ENCODE measurements around the gene GRIN2C.

Gene GRIN2C

DNA sequence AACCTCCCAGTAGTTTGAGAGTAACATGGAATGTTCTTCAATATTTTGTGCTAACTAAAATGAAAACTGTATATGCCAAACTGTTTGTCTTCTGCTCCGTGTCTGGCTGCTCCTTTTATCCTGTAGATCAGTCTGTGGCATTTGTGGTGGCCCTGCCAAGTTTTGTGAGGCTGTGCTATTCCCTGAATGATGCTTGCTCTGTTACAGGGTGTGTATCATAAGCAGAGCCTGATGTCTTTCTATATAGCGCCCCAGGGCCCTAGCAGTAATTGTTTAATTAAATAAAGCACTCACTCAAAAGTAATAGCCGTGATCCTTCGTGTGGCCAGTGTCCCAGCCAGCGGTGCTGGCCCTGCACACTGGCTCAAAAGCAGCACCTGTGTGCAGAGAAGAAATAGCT lies 55.7 kb downstream of the GRIN2C start:
- H2AFZ ChIP-seq (ENCODE audit: low read length): no peak overlapping the region
- no peak overlapping the region for H3K27ac ChIP-seq (ENCODE audit: low read length)
- no peak overlapping the region for H3K4me3 ChIP-seq (ENCODE audit: low read length)
- H3K27me3 ChIP-seq (replicated peaks; ENCODE audit: insufficient read depth, low read length): no peaks in the 10 kb centered on the region
- no peaks in the 10 kb centered on the region for H3K36me3 ChIP-seq (replicated peaks; ENCODE audit: insufficient read depth, low read length)
- no peaks in the 10 kb centered on the region for H3K9me3 ChIP-seq (replicated peaks; ENCODE audit: insufficient read depth, low read length)
- TF ChIP-seq, protein P1, sequence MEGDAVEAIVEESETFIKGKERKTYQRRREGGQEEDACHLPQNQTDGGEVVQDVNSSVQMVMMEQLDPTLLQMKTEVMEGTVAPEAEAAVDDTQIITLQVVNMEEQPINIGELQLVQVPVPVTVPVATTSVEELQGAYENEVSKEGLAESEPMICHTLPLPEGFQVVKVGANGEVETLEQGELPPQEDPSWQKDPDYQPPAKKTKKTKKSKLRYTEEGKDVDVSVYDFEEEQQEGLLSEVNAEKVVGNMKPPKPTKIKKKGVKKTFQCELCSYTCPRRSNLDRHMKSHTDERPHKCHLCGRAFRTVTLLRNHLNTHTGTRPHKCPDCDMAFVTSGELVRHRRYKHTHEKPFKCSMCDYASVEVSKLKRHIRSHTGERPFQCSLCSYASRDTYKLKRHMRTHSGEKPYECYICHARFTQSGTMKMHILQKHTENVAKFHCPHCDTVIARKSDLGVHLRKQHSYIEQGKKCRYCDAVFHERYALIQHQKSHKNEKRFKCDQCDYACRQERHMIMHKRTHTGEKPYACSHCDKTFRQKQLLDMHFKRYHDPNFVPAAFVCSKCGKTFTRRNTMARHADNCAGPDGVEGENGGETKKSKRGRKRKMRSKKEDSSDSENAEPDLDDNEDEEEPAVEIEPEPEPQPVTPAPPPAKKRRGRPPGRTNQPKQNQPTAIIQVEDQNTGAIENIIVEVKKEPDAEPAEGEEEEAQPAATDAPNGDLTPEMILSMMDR (IDR thresholded peaks at IDR 0.05; ENCODE audit: low read length): no peak
- TF ChIP-seq EZH2phosphoT487 (IDR thresholded peaks at IDR 0.05; ENCODE audit: low read length) (no peak), EZH2 (optimal IDR thresholded peaks at IDR 0.05; ENCODE audit: low read depth, low read length) (no peak)
- H3K4me2 ChIP-seq (ENCODE audit: low read depth, low read length): no peak overlapping the region
- no peaks in the 10 kb centered on the region for H3K4me1 ChIP-seq (ENCODE audit: low read length)
- H3F3A ChIP-seq (ENCODE audit: insufficient read depth, low read length): no peaks in the 10 kb centered on the region
- no peak for DNase-seq
- H3K9ac ChIP-seq (ENCODE audit: low read length): no peak overlapping the region
- H3K79me2 ChIP-seq (ENCODE audit: low read length): no peaks in the 10 kb centered on the region
- no peaks in the 10 kb centered on the region for H3K9me2 ChIP-seq (replicated peaks; ENCODE audit: insufficient read depth, low read length)
- no peaks in the 10 kb centered on the region for H4K20me1 ChIP-seq (ENCODE audit: insufficient read depth, low read length)

DNA sequence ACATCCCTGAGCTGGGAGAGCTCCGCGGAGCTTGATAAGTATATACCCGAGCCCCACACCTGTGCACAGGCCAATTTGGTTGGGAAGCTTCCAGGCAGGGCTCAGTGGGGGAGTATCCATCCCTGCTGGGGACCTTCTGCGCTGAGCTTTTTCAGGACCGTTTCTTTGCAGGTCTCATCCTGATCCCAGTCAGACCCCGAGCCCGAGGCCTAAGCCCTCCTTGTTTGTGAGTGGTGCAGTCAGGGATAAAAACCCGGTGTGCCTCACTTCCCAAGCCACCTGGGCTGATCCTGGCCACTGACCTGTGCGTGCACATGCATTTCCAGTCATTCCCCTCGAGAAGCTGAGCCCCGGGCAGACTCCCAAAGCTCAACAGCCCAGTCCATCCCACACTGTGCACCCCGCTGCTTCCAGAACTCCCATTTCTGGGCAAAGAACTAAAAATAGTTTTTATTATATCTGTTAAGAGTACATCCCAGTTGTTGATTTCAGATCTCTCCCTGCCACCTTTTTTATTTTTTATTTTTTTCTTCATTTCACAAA lies 56.2 kb downstream of the GRIN2C start:
- TF ChIP-seq, protein P1 (IDR thresholded peaks at IDR 0.05; ENCODE audit: low read length): no peak
- TF ChIP-seq EZH2 (optimal IDR thresholded peaks at IDR 0.05; ENCODE audit: low read depth, low read length) (no peak), EZH2phosphoT487 (IDR thresholded peaks at IDR 0.05; ENCODE audit: low read length) (no peak)
- no peaks in the 10 kb centered on the region for H3K4me1 ChIP-seq (ENCODE audit: low read length)
- no peak overlapping the region for H3K4me3 ChIP-seq (ENCODE audit: low read length)
- H3K79me2 ChIP-seq (ENCODE audit: low read length): no peaks in the 10 kb centered on the region
- H3K4me2 ChIP-seq (ENCODE audit: low read depth, low read length): no peak overlapping the region
- no peaks in the 10 kb centered on the region for H3K36me3 ChIP-seq (replicated peaks; ENCODE audit: insufficient read depth, low read length)
- no peak overlapping the region for H2AFZ ChIP-seq (ENCODE audit: low read length)
- H3K27me3 ChIP-seq (replicated peaks; ENCODE audit: insufficient read depth, low read length): no peaks in the 10 kb centered on the region
- H3K9me3 ChIP-seq (replicated peaks; ENCODE audit: insufficient read depth, low read length): no peaks in the 10 kb centered on the region
- H3K9me2 ChIP-seq (replicated peaks; ENCODE audit: insufficient read depth, low read length): no peaks in the 10 kb centered on the region
- H3K9ac ChIP-seq (ENCODE audit: low read length): no peak overlapping the region
- no peaks in the 10 kb centered on the region for H4K20me1 ChIP-seq (ENCODE audit: insufficient read depth, low read length)
- no peak for DNase-seq
- H3F3A ChIP-seq (ENCODE audit: insufficient read depth, low read length): no peaks in the 10 kb centered on the region
- H3K27ac ChIP-seq (ENCODE audit: low read length): no peak overlapping the region

DNA sequence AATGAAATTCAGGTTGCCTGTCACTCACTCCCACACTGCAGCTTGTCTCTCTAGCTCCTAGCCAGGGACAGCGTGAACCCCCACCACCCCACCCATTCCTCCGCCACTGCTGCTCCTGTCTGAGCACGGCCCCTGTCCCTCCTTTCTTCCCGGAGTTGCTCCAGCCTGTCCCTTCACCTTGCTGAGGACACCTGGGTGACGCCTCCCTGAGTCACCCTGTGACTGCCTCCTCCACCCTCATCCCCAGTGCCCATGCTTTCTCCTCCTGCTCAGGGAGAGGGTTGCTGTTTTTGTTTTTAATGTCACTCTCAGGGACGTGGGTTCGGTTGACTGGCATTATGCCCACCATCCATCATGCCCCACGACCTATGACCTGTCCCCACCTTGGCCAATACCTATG lies 57.8 kb downstream of the GRIN2C start:
- DNase-seq: no peak
- TF ChIP-seq, protein P1 (IDR thresholded peaks at IDR 0.05; ENCODE audit: low read length): no peak
- TF ChIP-seq EZH2phosphoT487 (IDR thresholded peaks at IDR 0.05; ENCODE audit: low read length): no peak
- Histone ChIP-seq H3K9me3 (replicated peaks; ENCODE audit: insufficient read depth, low read length) (no peaks in the 10 kb centered on the region), H3K4me3 (ENCODE audit: low read length) (no peak overlapping the region), H3K27me3 (replicated peaks; ENCODE audit: insufficient read depth, low read length) (no peaks in the 10 kb centered on the region), H3F3A (ENCODE audit: insufficient read depth, low read length) (no peaks in the 10 kb centered on the region), H4K20me1 (ENCODE audit: insufficient read depth, low read length) (no peaks in the 10 kb centered on the region), H3K9ac (ENCODE audit: low read length) (no peak overlapping the region), H3K4me2 (ENCODE audit: low read depth, low read length) (no peak overlapping the region), H3K36me3 (replicated peaks; ENCODE audit: insufficient read depth, low read length) (no peaks in the 10 kb centered on the region), H3K79me2 (ENCODE audit: low read length) (no peaks in the 10 kb centered on the region), H3K9me2 (replicated peaks; ENCODE audit: insufficient read depth, low read length) (no peaks in the 10 kb centered on the region), H3K27ac (ENCODE audit: low read length) (no peak overlapping the region), H2AFZ (ENCODE audit: low read length) (no peak overlapping the region), H3K4me1 (ENCODE audit: low read length) (no peaks in the 10 kb centered on the region)
